Prostate gland (tissue), 1 donor: Measurements from ENCODE around the gene RGS14.
A peak's percentile ranks its signal among the peaks of the same experiment; 100 is the strongest.

Source experiments
- POLR2A ChIP-seq: fragments of 450-650 bp; IDR thresholded peaks from one replicate; pipeline ENCODE4 v1.6.1; 2016; ENCODE audit warnings: antibody characterized with exemption, mild to moderate bottlenecking
- POLR2AphosphoS5 ChIP-seq: sonication (generic); formaldehyde crosslinking; IDR thresholded peaks from one replicate; pipeline ENCODE4 v1.6.1; 2017; ENCODE audit warnings: antibody characterized with exemption

DNA sequence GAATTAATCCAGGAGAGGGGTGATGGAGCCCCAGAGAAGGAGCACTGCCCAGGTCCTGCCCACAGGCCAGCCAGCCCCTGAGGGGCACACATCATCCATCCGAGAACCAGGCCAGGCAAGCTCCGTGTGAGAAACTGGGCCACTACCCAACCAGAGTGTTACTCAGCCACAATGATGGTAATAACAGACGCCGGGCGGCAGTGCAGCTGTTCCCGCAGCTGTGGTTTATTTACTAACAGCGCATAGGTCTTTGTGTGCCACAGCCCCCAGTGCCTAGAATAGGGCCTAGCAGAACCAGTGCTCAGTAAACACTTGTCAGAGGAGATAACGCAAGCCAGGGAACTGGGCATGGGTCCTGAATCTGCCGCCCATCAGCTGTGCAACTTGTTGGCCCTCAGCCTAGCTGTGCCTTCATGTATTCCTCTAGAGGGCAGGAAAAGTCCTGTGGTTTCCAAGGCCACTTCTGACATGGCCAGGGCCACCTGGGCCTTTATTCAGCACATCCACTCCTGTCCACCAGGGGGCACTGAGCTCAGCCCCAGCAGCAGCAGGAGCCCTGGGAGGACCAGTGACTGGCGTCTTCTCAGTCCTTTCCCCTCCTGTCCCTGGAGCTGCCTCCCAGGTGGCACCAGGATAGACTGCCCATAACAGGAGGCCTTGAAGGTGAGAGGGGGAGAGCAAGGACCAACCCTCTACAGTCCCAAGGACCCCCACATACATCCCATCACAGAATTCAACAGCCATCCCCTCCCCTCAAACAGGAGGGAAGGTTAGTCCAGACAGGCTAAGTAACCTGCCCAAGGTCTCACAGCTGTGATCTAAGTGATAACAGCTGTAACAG is 48.2 kb upstream of the RGS14 start:
- TF ChIP-seq POLR2A (no peak), POLR2AphosphoS5 (peak; percentile 15)
